ENCODE results near the gene CAPN5. TPM values are rescaled to one million over a fixed set of nuclear protein-coding genes. Genes with fewer than 3 reads are reported as not detected.

Gene CAPN5
- total RNA-seq, 1 experiment from 2014 or later = 22.3 TPM

DNA sequence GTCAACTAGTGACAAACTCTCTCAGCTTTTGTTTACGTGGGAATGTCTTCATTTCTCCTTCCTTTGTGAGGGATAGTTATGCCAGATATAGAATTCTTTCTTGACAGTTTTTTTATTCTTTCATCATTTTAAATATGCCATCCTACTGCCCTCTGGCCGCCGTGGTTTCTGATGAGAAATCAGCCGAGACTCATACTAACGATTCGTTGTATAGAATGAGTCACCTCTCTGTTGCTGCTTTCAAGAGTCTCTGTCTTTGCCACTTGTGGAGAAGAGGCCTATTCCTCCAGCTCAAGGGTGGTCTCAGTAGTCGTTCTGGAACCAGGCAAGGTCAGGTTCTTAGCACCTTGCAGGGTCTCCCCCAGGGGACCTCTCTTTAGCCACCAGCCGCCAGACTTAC is 69.3 kb downstream of the CAPN5 start:
- CTCF ChIA-PET = no interaction called here
- intact Hi-C loops (cut with micrococcal nuclease; ENCODE audit: unreplicated experiment) = no loop called here

DNA sequence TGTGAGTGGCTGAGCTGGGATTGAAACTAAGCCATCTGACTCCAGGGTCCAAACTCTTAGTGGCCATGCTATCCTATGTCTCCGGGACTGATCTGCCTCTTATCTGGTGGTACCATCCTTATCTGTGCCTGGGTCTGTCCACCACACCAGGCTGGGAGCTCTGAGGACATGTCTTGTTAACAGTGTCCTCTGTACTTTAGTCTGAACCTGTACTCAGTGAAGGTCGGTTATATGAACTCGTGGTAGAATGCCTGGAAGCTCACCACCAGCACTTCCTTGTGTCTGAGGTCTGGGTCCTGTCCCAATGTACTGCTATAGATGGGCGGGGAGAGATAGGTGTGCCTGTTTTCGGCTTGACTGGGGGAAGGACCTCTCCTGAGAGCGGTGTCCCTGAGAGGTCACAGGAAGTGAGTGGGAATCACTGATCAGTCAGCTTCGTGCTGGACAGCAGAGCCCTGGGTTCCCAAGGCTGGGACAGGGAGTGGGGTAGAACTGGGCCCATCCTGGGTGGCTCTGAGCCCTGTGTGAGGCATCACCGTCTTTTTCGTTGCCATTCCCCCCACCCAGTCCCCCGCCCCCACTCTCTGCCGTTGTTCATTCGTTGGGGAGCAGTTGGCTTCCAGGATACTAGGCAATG is 70.1 kb downstream of the CAPN5 start:
- Mint-ChIP-seq H3K27ac (ENCODE audit: unreplicated experiment) (no peak overlapping the region), H3K27me3 (ENCODE audit: unreplicated experiment) (peaks cover 9% of the 10 kb centered on the region), H3K36me3 (ENCODE audit: insufficient read depth, unreplicated experiment) (no peaks in the 10 kb centered on the region), H3K4me1 (ENCODE audit: low read depth, unreplicated experiment) (peaks cover 13% of the 10 kb centered on the region), H3K9me3 (ENCODE audit: low read depth, unreplicated experiment) (no peaks in the 10 kb centered on the region), H3K4me3 (ENCODE audit: low read depth, unreplicated experiment) (no peak overlapping the region)
- BruUV-seq (replicated peaks) = no TSS peak
- CTCF ChIA-PET = no interaction called here
- intact Hi-C loops (cut with micrococcal nuclease; ENCODE audit: unreplicated experiment) = no loop called here
- TF ChIP-seq, protein P1, sequence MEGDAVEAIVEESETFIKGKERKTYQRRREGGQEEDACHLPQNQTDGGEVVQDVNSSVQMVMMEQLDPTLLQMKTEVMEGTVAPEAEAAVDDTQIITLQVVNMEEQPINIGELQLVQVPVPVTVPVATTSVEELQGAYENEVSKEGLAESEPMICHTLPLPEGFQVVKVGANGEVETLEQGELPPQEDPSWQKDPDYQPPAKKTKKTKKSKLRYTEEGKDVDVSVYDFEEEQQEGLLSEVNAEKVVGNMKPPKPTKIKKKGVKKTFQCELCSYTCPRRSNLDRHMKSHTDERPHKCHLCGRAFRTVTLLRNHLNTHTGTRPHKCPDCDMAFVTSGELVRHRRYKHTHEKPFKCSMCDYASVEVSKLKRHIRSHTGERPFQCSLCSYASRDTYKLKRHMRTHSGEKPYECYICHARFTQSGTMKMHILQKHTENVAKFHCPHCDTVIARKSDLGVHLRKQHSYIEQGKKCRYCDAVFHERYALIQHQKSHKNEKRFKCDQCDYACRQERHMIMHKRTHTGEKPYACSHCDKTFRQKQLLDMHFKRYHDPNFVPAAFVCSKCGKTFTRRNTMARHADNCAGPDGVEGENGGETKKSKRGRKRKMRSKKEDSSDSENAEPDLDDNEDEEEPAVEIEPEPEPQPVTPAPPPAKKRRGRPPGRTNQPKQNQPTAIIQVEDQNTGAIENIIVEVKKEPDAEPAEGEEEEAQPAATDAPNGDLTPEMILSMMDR (IDR thresholded peaks at IDR 0.05; ENCODE audit: unreplicated experiment) = no peak
- DNase-seq = no peak

More for the DNA sequence above, 69.3 kb downstream of the CAPN5 start:
- Mint-ChIP-seq H3K27ac (ENCODE audit: unreplicated experiment) (no peak overlapping the region), H3K27me3 (ENCODE audit: unreplicated experiment) (peaks cover 9% of the 10 kb centered on the region), H3K36me3 (ENCODE audit: insufficient read depth, unreplicated experiment) (no peaks in the 10 kb centered on the region), H3K4me1 (ENCODE audit: low read depth, unreplicated experiment) (peaks cover 13% of the 10 kb centered on the region), H3K9me3 (ENCODE audit: low read depth, unreplicated experiment) (no peaks in the 10 kb centered on the region), H3K4me3 (ENCODE audit: low read depth, unreplicated experiment) (no peak overlapping the region)
- DNase-seq = no peak
- TF ChIP-seq, protein P1 (IDR thresholded peaks at IDR 0.05; ENCODE audit: unreplicated experiment) = no peak
- BruUV-seq (replicated peaks) = no TSS peak

DNA sequence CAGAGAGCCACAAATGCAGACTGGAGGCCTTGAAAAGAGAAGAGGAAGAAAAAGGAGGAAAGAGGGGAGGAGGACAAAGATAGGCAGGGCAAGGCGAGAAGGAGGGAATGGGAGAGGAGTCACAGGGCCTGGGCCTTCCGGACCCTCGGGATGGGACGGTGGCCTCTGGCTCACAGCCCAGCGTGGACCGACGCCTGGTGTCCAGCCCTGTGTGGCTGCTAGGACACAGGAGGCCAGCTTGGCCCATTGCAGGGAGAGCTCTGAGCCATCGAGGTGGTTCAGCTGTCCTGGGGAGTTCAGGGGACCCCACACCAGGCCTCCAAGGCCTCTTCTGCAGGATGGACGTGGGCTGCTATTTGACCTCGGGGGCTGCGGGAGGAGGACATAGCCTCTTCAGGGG is 70.7 kb downstream of the CAPN5 start:
- Mint-ChIP-seq H3K9me3 (ENCODE audit: low read depth, unreplicated experiment) (no peaks in the 10 kb centered on the region), H3K27me3 (ENCODE audit: unreplicated experiment) (peaks cover 11% of the 10 kb centered on the region), H3K27ac (ENCODE audit: unreplicated experiment) (no peak overlapping the region), H3K4me3 (ENCODE audit: low read depth, unreplicated experiment) (no peak overlapping the region), H3K4me1 (ENCODE audit: low read depth, unreplicated experiment) (peaks cover 13% of the 10 kb centered on the region), H3K36me3 (ENCODE audit: insufficient read depth, unreplicated experiment) (no peaks in the 10 kb centered on the region)
- BruUV-seq (replicated peaks) = no TSS peak
- CTCF ChIA-PET = no interaction called here
- intact Hi-C loops (cut with micrococcal nuclease; ENCODE audit: unreplicated experiment) = no loop called here
- TF ChIP-seq, protein P1 (IDR thresholded peaks at IDR 0.05; ENCODE audit: unreplicated experiment) = no peak
- no peak for DNase-seq

DNA sequence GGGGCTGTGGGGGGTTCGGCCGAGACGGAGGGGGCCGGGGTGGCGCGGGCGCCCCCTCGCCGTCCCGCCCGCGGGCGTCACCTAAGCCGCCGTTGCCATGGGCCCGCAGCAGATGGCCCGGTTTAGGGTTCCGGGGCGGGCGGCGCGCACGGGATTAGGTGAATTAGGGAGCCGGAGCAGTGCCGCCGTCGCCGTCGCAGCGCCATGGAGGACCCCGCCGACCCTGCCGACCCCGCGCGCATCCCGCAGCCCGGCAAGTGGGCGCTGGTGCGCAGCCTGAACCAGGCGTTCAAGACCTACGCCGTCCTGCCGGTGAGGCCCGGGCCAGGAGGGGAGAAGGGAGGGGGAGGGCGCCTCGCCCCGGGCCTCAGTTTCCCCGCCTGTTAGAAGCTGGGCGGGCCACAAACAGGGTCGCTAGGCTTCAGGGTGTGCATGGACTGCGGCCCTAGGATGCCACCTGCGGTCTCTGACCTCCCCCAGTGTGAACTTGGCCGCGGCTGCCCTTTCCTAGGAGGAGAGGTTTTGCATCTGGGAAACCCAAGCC is 71.4 kb downstream of the CAPN5 start:
- peaks cover 13% of the 10 kb centered on the region for H3K4me1 Mint-ChIP-seq (ENCODE audit: low read depth, unreplicated experiment)
- no peak for DNase-seq
- H3K36me3 Mint-ChIP-seq (ENCODE audit: insufficient read depth, unreplicated experiment) = no peaks in the 10 kb centered on the region
- H3K4me3 Mint-ChIP-seq (ENCODE audit: low read depth, unreplicated experiment) = no peak overlapping the region
- H3K9me3 Mint-ChIP-seq (ENCODE audit: low read depth, unreplicated experiment) = no peaks in the 10 kb centered on the region
- H3K27ac Mint-ChIP-seq (ENCODE audit: unreplicated experiment) = no peak overlapping the region
- TF ChIP-seq, protein P1 (IDR thresholded peaks at IDR 0.05; ENCODE audit: unreplicated experiment) = no peak
- H3K27me3 Mint-ChIP-seq (ENCODE audit: unreplicated experiment) = peaks cover 18% of the 10 kb centered on the region
- CTCF ChIA-PET = no interaction called here
- no TSS peak for BruUV-seq (replicated peaks)
- intact Hi-C loops (cut with micrococcal nuclease; ENCODE audit: unreplicated experiment) = no loop called here

All from Calu3 (cell line).